Ectodermal cell (in vitro differentiated cells): ENCODE data around the gene DAAM2.

ENCODE experiments used
- H3K27ac ChIP-seq: 2 replicates; pipeline ENCODE4 v1.7.0; 2013; ENCODE audit warnings: mild to moderate bottlenecking, low read depth, low read length; ENCODE audit not compliant: insufficient read depth, poor library complexity, severe bottlenecking
- H3K27me3 ChIP-seq: 2 replicates; pipeline ENCODE4 v1.7.0; 2013; ENCODE audit warnings: mild to moderate bottlenecking, low read length; ENCODE audit not compliant: insufficient read depth, control insufficient read depth, poor library complexity, severe bottlenecking
- H3K36me3 ChIP-seq: one replicate; pipeline ENCODE4 v1.7.0; 2013; ENCODE audit warnings: low read length; ENCODE audit not compliant: control insufficient read depth, insufficient read depth
- H3K4me1 ChIP-seq: one replicate; pipeline ENCODE4 v1.7.0; 2013; ENCODE audit warnings: low read length; ENCODE audit not compliant: control insufficient read depth, insufficient read depth
- H3K4me3 ChIP-seq: 2 replicates; pipeline ENCODE4 v1.7.0; 2013; ENCODE audit warnings: low read depth, low read length, control low read depth; ENCODE audit not compliant: insufficient read depth
- H3K9me3 ChIP-seq: 2 replicates; pipeline ENCODE4 v1.7.0; 2013; ENCODE audit warnings: mild to moderate bottlenecking, low read length, moderate library complexity; ENCODE audit not compliant: control insufficient read depth
- WGBS, 2 experiments: methylation state at CpG; one replicate each; pipeline ENCODE4 v1.1.7; 2013; ENCODE audit warnings: missing lambda C conversion rate in 2 of 2; 5-methylcytosine and 5-hydroxymethylcytosine counted together

DAAM2 gene

GRCh38 chr6:39902136-39902535 lies 110.0 kb downstream of the DAAM2 start:
- H3K4me1 ChIP-seq: no peaks in the 10 kb centered on the region
- WGBS, 2 experiments: 92 to 96% methylated on average over 2 of the region's 2 CpGs
- no peaks in the 10 kb centered on the region for H3K27me3 ChIP-seq
- no peaks in the 10 kb centered on the region for H3K36me3 ChIP-seq
- H3K4me3 ChIP-seq: no peak overlapping the region
- H3K27ac ChIP-seq: no peak overlapping the region
- H3K9me3 ChIP-seq: no peaks in the 10 kb centered on the region

- Histone ChIP-seq H3K27ac (no peak overlapping the region), H3K36me3 (no peaks in the 10 kb centered on the region)
- 94 to 95% methylated on average over 4 of the region's 4 CpGs for WGBS, 2 experiments
These were observed 110.8 kb downstream of the DAAM2 start for GRCh38 chr6:39902786-39903465.

GRCh38 chr6:39903656-39904055 lies 111.5 kb downstream of the DAAM2 start:
- Histone ChIP-seq H3K4me1 (no peaks in the 10 kb centered on the region), H3K4me3 (no peak overlapping the region), H3K27me3 (no peaks in the 10 kb centered on the region), H3K9me3 (no peaks in the 10 kb centered on the region), H3K36me3 (no peaks in the 10 kb centered on the region), H3K27ac (no peak overlapping the region)
- WGBS, 2 experiments: 93 to 94% methylated on average over 6 of the region's 6 CpGs

More at GRCh38 chr6:39902786-39903465, 110.8 kb downstream of the DAAM2 start:
- H3K27me3 ChIP-seq: no peaks in the 10 kb centered on the region
- no peak overlapping the region for H3K4me3 ChIP-seq
- H3K9me3 ChIP-seq: no peaks in the 10 kb centered on the region
- no peaks in the 10 kb centered on the region for H3K4me1 ChIP-seq

- no peak overlapping the region for H3K4me3 ChIP-seq
- 91 to 93% methylated on average over 4 of the region's 4 CpGs for WGBS, 2 experiments
- H3K27me3 ChIP-seq: no peaks in the 10 kb centered on the region
- H3K9me3 ChIP-seq: no peaks in the 10 kb centered on the region
- no peaks in the 10 kb centered on the region for H3K4me1 ChIP-seq
- H3K36me3 ChIP-seq: no peaks in the 10 kb centered on the region
- no peak overlapping the region for H3K27ac ChIP-seq
These were observed 112.9 kb downstream of the DAAM2 start for GRCh38 chr6:39904946-39905639.

- no peaks in the 10 kb centered on the region for H3K36me3 ChIP-seq
- no peaks in the 10 kb centered on the region for H3K27me3 ChIP-seq
- no peaks in the 10 kb centered on the region for H3K9me3 ChIP-seq
- 95 to 96% methylated on average over 4 of the region's 4 CpGs for WGBS, 2 experiments
- no peaks in the 10 kb centered on the region for H3K4me1 ChIP-seq
- H3K4me3 ChIP-seq: no peak overlapping the region
- no peak overlapping the region for H3K27ac ChIP-seq
These were observed 113.4 kb downstream of the DAAM2 start for GRCh38 chr6:39905640-39905975.

DNA sequence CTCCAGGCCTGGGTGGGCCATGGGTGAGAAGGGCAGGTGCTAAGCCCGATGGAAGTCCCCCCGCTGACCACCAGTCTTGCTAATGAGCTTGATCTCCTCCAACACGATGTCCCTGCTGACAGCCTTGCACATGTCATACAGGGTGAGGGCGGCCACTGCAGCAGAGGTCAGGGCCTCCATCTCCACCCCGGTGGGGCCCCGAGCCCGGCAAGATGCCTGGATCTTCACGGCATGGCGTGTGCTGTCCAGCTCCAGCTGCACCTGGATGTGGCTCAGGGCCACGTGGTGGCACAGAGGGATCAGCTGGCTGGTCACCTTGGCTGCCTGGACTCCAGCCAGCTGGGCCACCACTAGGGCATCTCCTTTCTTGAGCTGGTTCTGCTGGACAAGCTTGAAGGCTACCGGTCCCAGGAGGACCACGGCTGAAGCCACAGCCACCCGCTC lies 114.2 kb downstream of the DAAM2 start:
- no peaks in the 10 kb centered on the region for H3K36me3 ChIP-seq
- H3K9me3 ChIP-seq: no peaks in the 10 kb centered on the region
- H3K27me3 ChIP-seq: no peaks in the 10 kb centered on the region
- H3K4me3 ChIP-seq: no peak overlapping the region
- whole genome bisulfite sequencing, 2 experiments: 95 to 96% methylated on average over 13 of the region's 13 CpGs
- no peak overlapping the region for H3K27ac ChIP-seq
- no peaks in the 10 kb centered on the region for H3K4me1 ChIP-seq

DNA sequence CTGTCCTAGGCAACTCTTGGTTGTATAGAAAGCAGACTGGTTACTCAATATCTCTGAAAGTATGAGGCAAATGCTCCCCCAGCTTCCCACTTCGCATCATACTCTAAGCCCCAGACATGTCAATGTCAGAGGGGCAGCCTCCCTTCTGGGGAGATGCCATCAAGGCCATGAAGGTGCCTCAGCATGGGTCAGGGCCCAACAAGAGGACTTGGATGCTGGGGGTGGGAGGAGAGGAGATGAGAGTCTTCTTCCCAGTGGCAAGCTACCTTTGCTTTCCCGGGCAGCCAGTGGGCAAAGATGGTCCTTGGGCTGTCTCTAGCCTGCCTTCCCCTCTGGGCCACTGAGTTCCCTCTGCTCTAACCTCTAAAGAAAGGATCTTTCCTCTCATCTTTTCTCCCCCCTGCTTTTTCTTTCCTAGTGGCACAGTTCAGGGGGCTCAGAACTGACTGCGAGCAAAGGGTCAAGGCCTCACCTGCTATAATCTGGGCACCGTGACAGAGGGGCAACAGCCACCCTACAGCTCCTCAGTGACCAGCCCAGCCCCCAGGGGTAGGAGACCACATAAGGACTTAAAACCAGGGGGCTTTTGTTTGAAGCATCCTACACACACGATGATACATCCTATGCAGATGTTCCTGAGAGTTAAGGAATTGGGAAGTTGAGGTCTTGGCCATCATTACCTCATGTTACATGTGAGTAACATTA lies 115.8 kb downstream of the DAAM2 start:
- H3K36me3 ChIP-seq: no peaks in the 10 kb centered on the region
- no peak overlapping the region for H3K4me3 ChIP-seq
- WGBS, 2 experiments: 96 to 98% methylated on average over 5 of the region's 5 CpGs
- H3K27me3 ChIP-seq: no peaks in the 10 kb centered on the region
- H3K27ac ChIP-seq: no peak overlapping the region
- no peaks in the 10 kb centered on the region for H3K4me1 ChIP-seq
- H3K9me3 ChIP-seq: no peaks in the 10 kb centered on the region

GRCh38 chr6:39908838-39909583 lies 116.8 kb downstream of the DAAM2 start:
- Histone ChIP-seq H3K9me3 (no peaks in the 10 kb centered on the region), H3K4me3 (no peak overlapping the region), H3K27ac (no peak overlapping the region), H3K27me3 (no peaks in the 10 kb centered on the region), H3K4me1 (no peaks in the 10 kb centered on the region), H3K36me3 (no peaks in the 10 kb centered on the region)
- WGBS, 2 experiments: 89 to 91% methylated on average over 13 of the region's 13 CpGs

DNA sequence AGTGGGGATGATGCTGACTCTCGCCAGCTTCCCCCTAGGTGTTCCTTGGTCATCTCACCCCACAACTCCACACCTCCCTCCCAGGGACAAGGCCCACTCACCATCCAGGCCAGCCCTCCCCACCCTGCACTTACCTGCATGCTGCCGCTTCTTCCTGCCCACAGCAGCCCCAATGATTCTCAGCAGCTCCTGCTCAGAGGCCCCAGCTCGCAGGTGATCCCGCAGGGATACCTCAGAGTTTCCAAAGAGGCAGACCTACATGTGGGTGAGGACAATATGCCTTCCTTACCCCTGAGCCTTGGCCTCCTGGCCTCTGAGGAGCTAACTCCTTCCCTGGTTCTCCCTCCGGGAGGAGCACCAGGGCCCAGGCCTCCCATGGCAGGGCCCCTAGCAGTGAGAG lies 117.5 kb downstream of the DAAM2 start:
- H3K36me3 ChIP-seq: no peaks in the 10 kb centered on the region
- WGBS, 2 experiments: 95 to 97% methylated on average over 5 of the region's 5 CpGs

DNA sequence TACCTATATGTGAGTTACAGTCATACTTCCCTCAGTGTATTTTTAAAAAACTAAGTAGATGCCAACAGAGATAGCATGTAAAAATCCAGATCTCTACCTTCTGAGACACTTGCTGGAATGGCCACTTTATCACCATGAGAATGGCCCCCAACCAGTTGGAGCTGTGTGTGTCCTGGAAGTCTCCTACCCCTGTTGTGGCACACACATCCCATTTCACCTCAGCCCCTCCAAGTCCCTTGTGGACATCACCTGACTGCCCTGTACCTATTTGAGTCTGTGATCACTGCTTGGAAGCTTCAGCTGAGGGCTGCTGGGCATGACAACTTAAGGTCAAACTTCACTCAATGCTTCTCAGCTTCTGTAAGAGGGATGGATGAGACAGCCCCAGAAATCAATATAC lies 118.0 kb downstream of the DAAM2 start:
- no peaks in the 10 kb centered on the region for H3K9me3 ChIP-seq
- no peak overlapping the region for H3K27ac ChIP-seq
- no peaks in the 10 kb centered on the region for H3K4me1 ChIP-seq
- H3K27me3 ChIP-seq: no peaks in the 10 kb centered on the region
- no peak overlapping the region for H3K4me3 ChIP-seq
- H3K36me3 ChIP-seq: no peaks in the 10 kb centered on the region

More for the DNA sequence above, 117.5 kb downstream of the DAAM2 start:
- no peaks in the 10 kb centered on the region for H3K27me3 ChIP-seq
- no peak overlapping the region for H3K4me3 ChIP-seq
- H3K27ac ChIP-seq: no peak overlapping the region
- H3K9me3 ChIP-seq: no peaks in the 10 kb centered on the region
- no peaks in the 10 kb centered on the region for H3K4me1 ChIP-seq
